ENCODE results near the gene CCDC12.

GRCh38 chr3:47015151-47015550, 38.6 kb upstream of the CCDC12 start:
- TF ChIP-seq CTCF (IDR thresholded peaks at IDR 0.05) = no peak
- no peak for TF ChIP-seq EZH2 (IDR thresholded peaks at IDR 0.05)
- TF ChIP-seq EZH2phosphoT487 (IDR thresholded peaks at IDR 0.05) = no peak
